Endodermal cell (in vitro differentiated cells): ENCODE measurements around the gene B4GALT5. TPM values are rescaled to one million over a fixed set of nuclear protein-coding genes. Genes with fewer than 3 reads are reported as not detected.

ENCODE experiments used
- DNase-seq: peaks from one replicate; pipeline ENCODE4 v3.0.0-alpha.2; 2017
- H3K27ac ChIP-seq: 2 replicates; pipeline ENCODE4 v1.5.1; 2013; ENCODE audit warnings: mild to moderate bottlenecking, low read depth, low read length, moderate library complexity
- H3K27me3 ChIP-seq: 2 replicates; pipeline ENCODE4 v1.6.1; 2013; ENCODE audit warnings: mild to moderate bottlenecking, low read length, moderate library complexity; ENCODE audit not compliant: insufficient read depth, control insufficient read depth, poor library complexity, severe bottlenecking
- H3K36me3 ChIP-seq: 2 replicates; pipeline ENCODE4 v1.7.0; 2013; ENCODE audit warnings: mild to moderate bottlenecking, low read length, moderate library complexity; ENCODE audit not compliant: control insufficient read depth, insufficient read depth
- H3K4me1 ChIP-seq: one replicate; pipeline ENCODE4 v1.7.0; 2013; ENCODE audit warnings: low read length; ENCODE audit not compliant: control insufficient read depth, insufficient read depth
- H3K4me3 ChIP-seq: 2 replicates; pipeline ENCODE4 v1.5.1; 2013; ENCODE audit warnings: mild to moderate bottlenecking, low read length, moderate library complexity
- H3K9ac ChIP-seq: 2 replicates; pipeline ENCODE4 v1.6.1; 2013; ENCODE audit warnings: mild to moderate bottlenecking, low read length, moderate library complexity; ENCODE audit not compliant: poor library complexity, severe bottlenecking; ENCODE audit errors: extremely low read depth
- H3K9me3 ChIP-seq: 2 replicates; pipeline ENCODE4 v1.6.1; 2013; ENCODE audit warnings: mild to moderate bottlenecking, low read length, moderate library complexity; ENCODE audit not compliant: control insufficient read depth
- H3K27ac Mint-ChIP-seq: 2 replicates; pipeline ENCODE4 v1.8.0; 2020; ENCODE audit warnings: mixed read lengths
- H3K27me3 Mint-ChIP-seq: 2 replicates; pipeline ENCODE4 v1.8.0; 2021; ENCODE audit warnings: mild to moderate bottlenecking, mixed read lengths; ENCODE audit not compliant: insufficient read depth
- H3K36me3 Mint-ChIP-seq: 2 replicates; pipeline ENCODE4 v1.8.0; 2020; ENCODE audit warnings: low read depth, mixed read lengths
- H3K4me1 Mint-ChIP-seq: 2 replicates; pipeline ENCODE4 v1.8.0; 2020; ENCODE audit warnings: mixed read lengths
- H3K4me3 Mint-ChIP-seq: 2 replicates; pipeline ENCODE4 v1.8.0; 2020; ENCODE audit warnings: mild to moderate bottlenecking, moderate library complexity, mixed read lengths
- H3K9me3 Mint-ChIP-seq: 2 replicates; pipeline ENCODE4 v1.8.0; 2020; ENCODE audit warnings: mild to moderate bottlenecking, mixed read lengths
- CTCF ChIP-seq: fragments of 200-600 bp; sonication (generic); conservative IDR thresholded peaks from 2 replicates; pipeline ENCODE4 v1.5.0; 2021; ENCODE audit warnings: antibody characterized with exemption, mild to moderate bottlenecking
- WGBS, 2 experiments: methylation state at CpG; one replicate each; pipeline versions ENCODE4 v1.1.5 to v1.1.7; 2013; ENCODE audit warnings: missing lambda C conversion rate in 2 of 2, mixed read lengths in 1 of 2; ENCODE audit not compliant: insufficient coverage in 1 of 2, insufficient read length in 1 of 2; 5-methylcytosine and 5-hydroxymethylcytosine counted together
- total RNA-seq, 2 donors: library from RNA; stranded (reverse); fragmentation: NEBNext Ultra II Directional in 1 of 2; extraction: Animal tissue kit (Norgen Biotek cat#: 25700) in 1 of 2; gene quantifications; 2 replicates in 1 of 2; 3 replicates in 1 of 2; pipeline ENCODE4 v1.2.1, GENCODE V29; 2021

B4GALT5 gene
- total RNA-seq, 2 donors from 2014 or later, result 57.0 to 58.8 TPM

- H3K27ac ChIP-seq, result no peak overlapping the region
- 91 to 92% methylated on average over 5 to 9 of the region's 9 CpGs for WGBS, 2 experiments
- peaks cover 8% of the 10 kb centered on the region for H3K9me3 Mint-ChIP-seq
- H3K4me1 Mint-ChIP-seq, result no peaks in the 10 kb centered on the region
- H3K36me3 ChIP-seq, result no peaks in the 10 kb centered on the region
- H3K9ac ChIP-seq, result no peak overlapping the region
- no peak for TF ChIP-seq CTCF
- no peak overlapping the region for H3K4me3 Mint-ChIP-seq
- H3K27me3 Mint-ChIP-seq, result peaks cover 6% of the 10 kb centered on the region
- H3K27me3 ChIP-seq, result no peaks in the 10 kb centered on the region
- H3K4me3 ChIP-seq, result no peak overlapping the region
- H3K27ac Mint-ChIP-seq, result no peak overlapping the region
- no peak for DNase-seq
- H3K36me3 Mint-ChIP-seq, result no peaks in the 10 kb centered on the region
- peaks cover 14% of the 10 kb centered on the region for H3K9me3 ChIP-seq
- no peaks in the 10 kb centered on the region for H3K4me1 ChIP-seq
Measured at GRCh38 chr20:49585585-49586245, 128.0 kb downstream of the B4GALT5 start.

- no peak for TF ChIP-seq CTCF
- DNase-seq, result no peak
- Mint-ChIP-seq H3K4me3 (no peak overlapping the region), H3K27ac (no peak overlapping the region), H3K9me3 (peaks cover 8% of the 10 kb centered on the region), H3K36me3 (no peaks in the 10 kb centered on the region), H3K4me1 (no peaks in the 10 kb centered on the region), H3K27me3 (peaks cover 2% of the 10 kb centered on the region)
- Histone ChIP-seq H3K9me3 (peaks cover 14% of the 10 kb centered on the region), H3K9ac (no peak overlapping the region), H3K27me3 (no peaks in the 10 kb centered on the region), H3K27ac (no peak overlapping the region), H3K4me3 (no peak overlapping the region), H3K4me1 (no peaks in the 10 kb centered on the region), H3K36me3 (no peaks in the 10 kb centered on the region)
- 89 to 92% methylated on average over 11 to 14 of the region's 14 CpGs for WGBS, 2 experiments
Measured at GRCh38 chr20:49584418-49585382, 129.0 kb downstream of the B4GALT5 start.

GRCh38 chr20:49583669-49584417, 129.8 kb downstream of the B4GALT5 start:
- Mint-ChIP-seq H3K27me3 (peaks cover 2% of the 10 kb centered on the region), H3K9me3 (peaks cover 8% of the 10 kb centered on the region), H3K4me3 (no peak overlapping the region), H3K4me1 (no peaks in the 10 kb centered on the region), H3K27ac (no peak overlapping the region), H3K36me3 (no peaks in the 10 kb centered on the region)
- peaks cover 14% of the 10 kb centered on the region for H3K9me3 ChIP-seq
- H3K27ac ChIP-seq, result no peak overlapping the region
- H3K9ac ChIP-seq, result no peak overlapping the region
- DNase-seq, result no peak
- H3K4me3 ChIP-seq, result no peak overlapping the region
- H3K27me3 ChIP-seq, result no peaks in the 10 kb centered on the region
- WGBS, 2 experiments, result 88 to 89% methylated on average over 10 to 12 of the region's 12 CpGs
- no peaks in the 10 kb centered on the region for H3K36me3 ChIP-seq
- peaks cover under 1% of the 10 kb centered on the region for H3K4me1 ChIP-seq
- no peak for TF ChIP-seq CTCF
